K562 treated with DMSO at 1 percent for 4 hours (cell line): ENCODE data around the gene CACNG5. TPM values are rescaled to one million over a fixed set of nuclear protein-coding genes. Genes with fewer than 3 reads are reported as not detected.

ENCODE experiments used
- total RNA-seq: library from RNA; unstranded; fragments of 300-600 nt; gene quantifications from 2 replicates; pipeline ENCODE4 v1.2.3, GENCODE V29; 2022; ENCODE audit not compliant: insufficient read depth

Gene CACNG5
- not detected in 2 replicates for total RNA-seq

GRCh38 chr17:66834919-66835454 lies at the start of gene CACNG5:
Gene CACNG5, plus strand, starts transcription at chr17:66835117. Its CDS starts 42,216 bp downstream, at chr17:66877333.

Other genes starting within 250 kb of the CACNG5 start
- not detected in 2 replicates for gene CACNG4, start 129.6 kb downstream of the CACNG5 start, total RNA-seq
- not detected in 2 replicates for gene CACNG1, start 209.4 kb downstream of the CACNG5 start, total RNA-seq